ENCODE results near the gene DERA.
"Not testable (repeated sequence)": the region's sequence is repeated elsewhere in the genome, so short reads cannot be mapped to it uniquely, and the experiment has no call there.

The DERA gene

DNA sequence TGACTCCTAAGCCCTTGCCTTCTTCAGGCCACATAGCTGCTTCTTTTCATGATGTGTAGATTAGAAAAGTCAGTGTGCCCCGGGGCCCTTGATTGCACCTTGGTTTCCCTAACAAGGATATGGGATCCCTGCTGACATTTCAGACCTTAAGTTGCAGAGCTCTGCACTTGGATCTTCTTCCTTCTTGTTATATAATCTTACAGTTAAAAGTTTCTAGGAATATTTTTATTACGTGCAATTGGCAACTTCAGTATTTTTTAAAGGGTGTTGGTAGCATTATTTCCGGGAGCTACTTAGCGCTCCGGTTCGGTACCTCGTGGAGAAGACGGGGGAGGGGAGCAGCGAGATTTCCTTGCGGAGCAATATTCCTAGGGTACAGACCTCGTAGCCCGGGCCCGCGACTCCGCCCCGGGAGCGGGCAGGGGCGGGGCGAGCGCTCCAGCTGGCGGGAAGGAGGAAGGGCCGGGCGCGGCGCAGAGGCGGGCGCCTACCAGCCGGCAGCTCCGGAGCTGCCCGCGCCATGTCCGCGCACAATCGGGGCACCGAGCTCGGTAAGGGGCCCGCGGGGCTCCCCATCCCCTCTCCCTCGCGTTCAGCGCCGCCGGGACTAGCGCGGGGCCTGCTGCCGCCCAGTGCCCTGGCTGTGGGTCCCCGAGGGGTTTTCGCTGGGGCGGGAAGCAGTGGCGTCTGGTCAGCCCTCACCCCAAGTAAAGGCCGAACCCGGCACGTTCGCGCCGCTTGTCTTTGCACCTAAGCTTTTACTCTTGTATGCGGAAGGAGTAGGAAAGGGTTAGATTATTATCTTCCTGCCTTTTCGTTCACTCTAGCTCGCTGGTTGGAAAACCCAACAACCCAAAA lies at the start of gene DERA:
DERA (plus strand) TSS at position 469 of the 858 bp plus-strand sequence; CDS start at position 521, 52 bp downstream.
- DNase-seq, result peak; percentile 90

DNA sequence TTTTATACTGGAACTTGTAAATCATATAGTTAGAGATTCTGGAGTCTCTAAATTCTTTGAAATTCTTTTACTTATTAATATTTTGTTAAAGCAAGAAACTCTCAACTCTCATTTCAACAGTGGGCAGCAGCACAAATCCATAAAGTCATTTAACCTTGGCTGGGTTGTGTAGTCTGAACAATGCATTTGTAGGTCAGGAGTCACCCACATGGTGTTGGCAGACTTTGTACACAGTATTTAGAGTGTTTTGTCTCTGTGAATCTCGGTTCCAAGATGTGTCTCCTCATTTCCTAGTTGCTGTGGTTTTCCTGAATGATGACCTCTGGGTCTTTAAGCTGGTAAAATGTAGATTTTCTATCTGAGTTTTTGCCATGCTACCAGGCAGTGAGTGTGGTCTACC lies 49.7 kb upstream of the DERA start:
- DNase-seq, result no peak

DNA sequence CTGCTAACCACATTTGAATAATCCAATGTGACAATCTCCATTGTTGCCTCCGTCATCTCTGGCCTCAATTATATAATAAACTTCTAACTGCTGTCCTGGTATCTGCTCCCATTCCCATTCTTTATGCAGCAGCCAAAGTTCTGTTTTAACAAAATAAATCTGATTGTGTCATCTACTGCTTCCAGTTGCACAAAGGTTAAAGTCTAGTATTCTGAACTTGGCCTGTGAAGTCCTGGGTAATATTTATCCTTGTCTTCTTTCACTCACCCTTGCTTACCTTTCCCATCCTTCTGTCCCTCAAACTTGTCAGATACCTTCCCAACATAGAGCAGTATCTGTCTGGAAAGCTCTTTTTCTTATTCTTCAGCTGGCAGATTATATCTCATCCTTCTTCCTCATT lies 48.3 kb upstream of the DERA start:
- DNase-seq, result no peak

DNA sequence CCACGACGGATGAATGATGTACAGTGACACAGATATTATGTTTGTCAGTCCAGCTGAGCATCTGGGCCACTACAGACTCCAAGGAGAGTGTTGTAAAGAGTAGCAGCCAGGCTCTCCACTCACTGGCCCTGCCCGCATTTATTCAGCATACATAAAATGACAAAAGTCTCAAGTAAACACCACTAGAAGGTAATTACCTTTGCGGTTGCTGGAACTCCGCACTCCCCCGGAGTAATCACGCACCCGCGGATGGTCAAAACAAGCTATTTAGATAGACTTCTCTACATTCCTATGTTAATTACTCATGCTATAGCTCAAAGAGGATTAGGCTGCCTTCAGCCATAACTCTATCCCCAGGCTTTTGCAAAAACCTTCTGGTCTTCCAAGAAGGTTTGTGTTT lies 47.8 kb upstream of the DERA start:
- DNase-seq, result no peak

DNA sequence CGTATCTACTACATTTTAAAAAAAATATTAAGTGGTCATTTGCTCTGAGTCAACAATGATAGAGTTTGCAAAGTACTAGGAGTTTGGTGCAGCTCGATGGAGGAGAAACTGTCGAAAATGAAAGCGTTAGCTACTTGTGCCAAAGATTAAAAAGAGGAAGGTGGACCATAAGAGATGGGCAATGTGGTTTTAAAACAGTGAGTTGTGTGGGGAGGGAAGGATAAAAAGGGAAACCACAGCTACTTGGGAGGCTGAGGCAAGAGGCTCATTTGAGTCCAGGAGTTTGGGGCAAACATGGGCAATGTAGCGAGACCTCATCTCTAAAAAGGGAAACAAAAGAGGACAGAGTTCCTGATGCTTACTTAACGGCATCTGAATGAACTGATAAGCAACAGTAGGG lies 47.1 kb upstream of the DERA start:
- DNase-seq, result no peak

DNA sequence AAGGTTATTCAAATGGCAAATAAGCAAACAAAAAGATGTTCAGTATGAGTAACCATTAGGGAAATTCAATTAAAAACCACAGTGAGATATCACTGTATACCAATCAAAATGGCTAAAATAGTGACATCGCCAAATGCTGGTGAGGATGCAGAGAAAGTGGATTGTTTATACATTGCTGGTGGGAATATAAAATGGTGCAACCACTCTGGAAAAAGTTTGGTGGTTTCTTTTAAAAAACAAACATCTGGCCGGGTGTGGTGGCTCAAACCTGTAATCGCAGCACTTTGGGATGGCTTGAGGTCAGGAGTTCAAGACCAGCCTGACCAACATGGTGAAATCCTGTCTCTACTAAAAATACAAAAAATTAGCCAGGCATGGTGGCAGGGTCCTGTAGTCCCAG lies 42.9 kb upstream of the DERA start:
- DNase-seq, result no peak

DNA sequence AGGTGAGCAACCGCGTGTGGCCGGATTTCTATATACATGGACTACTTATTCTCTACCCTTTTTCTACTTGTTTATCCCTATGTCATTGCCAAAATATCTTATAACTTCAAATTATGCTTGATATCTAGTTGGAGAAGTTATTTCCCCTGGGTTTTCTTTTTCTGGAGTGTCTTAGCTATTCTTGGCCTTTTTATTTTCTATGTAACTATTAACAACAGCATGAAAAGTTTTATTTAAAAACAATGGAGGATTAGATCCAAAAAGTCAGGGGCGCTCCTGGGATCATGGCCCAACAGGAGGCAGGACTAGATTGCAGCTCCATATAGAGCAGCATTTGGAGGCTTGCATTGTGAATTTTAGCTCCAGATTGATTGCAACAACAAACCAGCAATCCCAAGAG lies 37.6 kb upstream of the DERA start:
- DNase-seq, result no peak

DNA sequence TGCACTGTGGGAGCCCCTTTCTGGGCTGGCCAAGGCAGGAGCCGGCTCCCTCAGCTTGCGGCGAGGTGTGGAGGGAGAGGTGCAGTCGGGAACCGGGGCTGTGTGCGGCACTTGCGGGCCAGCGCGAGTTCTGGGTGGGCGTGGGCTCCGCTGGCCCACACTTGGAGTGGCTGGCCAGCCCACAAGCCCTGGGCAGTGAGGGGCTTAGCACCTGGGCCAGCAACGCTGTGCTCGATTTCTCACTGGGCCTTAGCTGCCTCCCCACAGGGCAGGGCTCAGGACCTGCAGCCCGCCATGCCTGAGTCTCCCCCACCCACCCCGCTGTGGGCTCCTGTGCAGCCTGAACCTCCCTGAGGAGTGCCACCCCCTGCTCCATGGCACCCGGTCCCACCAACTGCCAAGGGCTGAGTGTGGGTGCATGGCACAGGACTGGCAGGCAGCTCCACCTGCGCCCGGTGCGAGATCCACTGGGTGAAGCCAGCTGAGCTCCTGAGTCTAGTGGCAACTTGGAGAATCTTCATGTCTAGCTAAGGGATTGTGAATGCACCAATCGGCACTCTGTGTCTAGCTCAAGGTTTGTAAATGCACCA lies 36.5 kb upstream of the DERA start:
- not testable (repeated sequence) for DNase-seq

DNA sequence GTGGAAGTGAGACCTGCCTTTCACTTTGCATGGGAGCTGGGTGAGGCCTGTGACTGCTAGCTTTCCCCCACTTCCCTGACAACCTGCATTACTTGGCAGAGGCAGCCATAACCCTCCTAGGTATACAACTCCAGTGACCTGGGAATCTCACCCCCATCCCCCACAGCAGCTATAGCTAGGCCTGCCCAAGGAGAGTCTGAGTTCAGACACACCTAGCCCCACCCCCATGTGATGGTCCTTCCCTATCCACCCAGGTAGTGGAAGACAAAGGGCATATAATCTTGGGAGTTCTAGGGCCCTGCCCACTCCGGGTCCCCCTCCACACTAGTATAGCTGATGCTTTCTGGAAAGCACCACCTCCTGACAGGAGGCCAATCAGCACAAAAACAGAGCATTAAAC lies 35.3 kb upstream of the DERA start:
- DNase-seq, result no peak

DNA sequence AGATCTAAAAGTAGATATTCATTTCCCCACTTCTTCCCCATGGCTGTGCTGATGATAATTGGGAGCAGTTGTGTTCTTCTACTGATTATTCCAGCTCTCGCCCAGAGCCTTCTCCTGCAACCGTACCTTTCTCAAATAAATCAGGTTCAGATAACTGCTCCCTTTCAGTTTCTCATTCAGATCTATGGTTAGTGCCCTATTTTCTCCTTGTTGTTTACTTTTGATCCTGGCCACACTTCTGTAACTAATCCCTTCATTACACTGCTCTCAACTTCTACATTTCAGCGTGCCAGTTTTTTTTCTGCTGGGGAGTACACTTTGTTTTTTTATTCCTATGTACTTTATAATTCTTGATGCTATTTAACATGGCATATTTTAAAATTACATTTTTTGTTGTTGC lies 31.7 kb upstream of the DERA start:
- no peak for DNase-seq

DNA sequence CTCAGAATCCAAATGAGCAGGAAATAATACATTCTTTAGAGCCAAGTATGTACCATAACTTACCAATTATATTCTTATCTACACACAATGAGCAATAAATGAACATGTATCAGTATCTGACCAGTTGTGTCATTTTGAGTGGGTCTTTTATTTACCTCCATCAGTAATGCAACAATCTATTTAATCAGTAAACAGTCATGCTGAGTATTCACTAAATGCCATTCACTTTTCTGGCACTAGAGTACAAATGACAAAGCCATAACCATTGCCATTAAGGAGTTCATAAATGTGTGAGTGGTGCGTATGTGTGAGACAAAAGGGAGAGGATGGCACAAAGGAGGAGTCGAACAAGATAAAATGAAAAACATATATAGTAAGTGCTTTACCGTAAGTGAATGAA lies 30.4 kb upstream of the DERA start:
- DNase-seq, result no peak

DNA sequence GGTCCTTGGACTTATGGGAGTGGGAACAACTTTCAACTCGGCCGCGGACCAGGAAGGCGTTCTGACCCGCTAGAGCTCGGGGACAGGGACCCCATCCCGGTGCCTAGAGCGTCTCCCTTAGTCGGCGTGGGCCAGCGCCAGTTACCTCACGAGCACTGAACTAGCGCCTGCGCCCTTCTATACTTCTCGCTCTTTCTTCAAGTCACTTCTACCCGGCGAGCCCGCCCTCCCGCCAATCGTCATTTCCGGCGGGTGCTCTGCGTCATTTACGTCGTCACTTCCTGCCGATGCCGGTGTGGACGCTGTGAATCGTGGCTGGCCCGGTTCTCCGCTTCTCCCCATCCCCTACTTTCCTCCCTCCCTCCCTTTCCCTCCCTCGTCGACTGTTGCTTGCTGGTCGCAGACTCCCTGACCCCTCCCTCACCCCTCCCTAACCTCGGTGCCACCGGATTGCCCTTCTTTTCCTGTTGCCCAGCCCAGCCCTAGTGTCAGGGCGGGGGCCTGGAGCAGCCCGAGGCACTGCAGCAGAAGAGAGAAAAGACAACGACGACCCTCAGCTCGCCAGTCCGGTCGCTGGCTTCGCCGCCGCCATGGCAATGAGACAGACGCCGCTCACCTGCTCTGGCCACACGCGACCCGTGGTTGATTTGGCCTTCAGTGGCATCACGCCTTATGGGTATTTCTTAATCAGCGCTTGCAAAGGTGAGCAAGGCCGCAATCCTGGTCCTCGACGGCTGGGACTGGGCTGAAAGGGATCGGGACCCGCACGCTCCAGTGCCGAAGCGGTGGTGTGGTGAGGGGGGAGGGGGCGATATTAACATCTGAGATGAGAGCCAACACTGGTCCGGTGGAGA lies 28.8 kb upstream of the DERA start, which contains the start of gene STRAP:
STRAP (plus strand) TSS at position 270 of the 854 bp plus-strand sequence; CDS start at position 591, 321 bp downstream.
- DNase-seq, result peak; percentile 99

DNA sequence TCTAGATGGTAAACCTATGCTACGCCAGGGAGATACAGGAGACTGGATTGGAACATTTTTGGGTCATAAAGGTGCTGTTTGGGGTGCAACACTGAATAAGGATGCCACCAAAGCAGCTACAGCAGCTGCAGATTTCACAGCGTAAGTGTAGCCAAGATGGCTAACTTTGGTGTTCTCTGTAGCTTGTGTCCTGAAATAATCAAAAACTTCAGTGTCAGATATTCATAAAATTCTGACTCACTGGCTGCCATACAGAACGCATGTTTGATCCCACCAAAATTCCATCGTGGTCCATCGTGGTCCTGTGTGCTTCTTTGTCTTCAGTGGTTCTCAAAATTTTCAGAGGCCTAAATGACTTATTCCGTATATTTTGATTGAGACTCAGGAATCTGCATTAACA lies 27.6 kb upstream of the DERA start:
- no peak for DNase-seq

DNA sequence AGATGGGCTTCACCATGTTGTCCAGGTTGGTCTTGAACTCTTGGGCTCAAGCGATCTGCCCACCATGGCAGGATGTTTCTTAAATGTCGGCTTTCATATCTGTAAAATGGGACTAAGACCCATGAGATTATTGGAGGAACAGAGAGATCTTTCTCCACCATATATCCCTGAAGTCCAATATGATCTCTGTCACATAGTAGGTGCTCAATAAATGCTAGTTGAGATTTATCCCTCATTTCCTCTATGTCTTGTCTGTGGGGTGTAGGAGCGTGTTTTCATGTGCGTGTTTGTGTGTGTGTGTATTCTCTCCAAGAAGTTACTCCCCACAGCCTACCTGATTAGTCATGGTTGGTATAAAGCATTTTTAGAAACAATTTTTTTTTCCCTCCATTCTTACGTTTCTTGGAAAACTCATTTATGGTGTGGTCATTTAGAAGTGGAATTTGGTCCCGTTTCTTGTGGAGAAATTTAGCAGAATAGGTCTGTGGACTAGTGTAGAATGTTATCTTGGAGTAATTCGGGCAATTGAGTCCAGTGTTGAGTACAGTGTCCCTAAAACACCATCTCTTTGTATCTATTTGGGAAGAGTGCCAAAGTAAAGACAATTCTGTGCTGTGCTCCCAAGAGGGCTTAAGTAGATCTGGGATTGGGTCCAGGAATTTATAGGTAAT lies 24.6 kb upstream of the DERA start:
- no peak for DNase-seq

DNA sequence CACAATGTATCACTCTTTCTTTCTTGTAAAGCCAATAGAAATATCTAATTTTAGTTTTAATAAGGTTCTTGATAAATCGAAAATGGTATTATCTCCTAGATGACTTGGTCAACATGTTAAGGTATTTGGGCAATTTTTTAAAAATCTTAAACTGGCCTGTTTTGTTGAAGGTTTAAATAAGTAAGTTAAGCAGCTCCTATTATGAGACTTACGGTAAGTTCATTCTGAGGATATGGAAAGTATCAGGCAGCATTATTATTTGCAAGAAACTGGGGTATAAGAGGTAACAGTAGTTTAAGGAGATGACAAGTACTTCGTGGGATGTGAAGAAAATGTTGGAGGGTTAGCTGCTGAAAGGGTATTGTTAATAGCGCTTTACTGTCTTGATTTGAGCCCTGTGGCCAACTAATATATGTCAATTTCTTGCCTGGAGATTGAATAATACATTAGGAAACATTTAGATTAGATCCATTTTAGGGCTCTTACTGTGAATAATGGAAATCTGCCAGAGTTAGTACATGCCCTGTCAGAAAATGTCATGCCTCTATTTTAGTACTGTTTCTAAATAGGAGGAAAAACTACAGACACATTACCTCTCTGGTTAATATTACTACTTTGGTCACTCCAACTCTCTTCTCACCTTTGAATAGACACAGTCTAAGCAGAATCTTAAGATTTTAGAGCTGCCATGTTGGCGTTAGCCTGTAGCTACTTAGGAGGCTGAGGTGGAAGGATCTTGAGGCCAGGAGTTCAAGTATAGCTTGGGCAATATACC lies 23.9 kb upstream of the DERA start:
- no peak for DNase-seq

DNA sequence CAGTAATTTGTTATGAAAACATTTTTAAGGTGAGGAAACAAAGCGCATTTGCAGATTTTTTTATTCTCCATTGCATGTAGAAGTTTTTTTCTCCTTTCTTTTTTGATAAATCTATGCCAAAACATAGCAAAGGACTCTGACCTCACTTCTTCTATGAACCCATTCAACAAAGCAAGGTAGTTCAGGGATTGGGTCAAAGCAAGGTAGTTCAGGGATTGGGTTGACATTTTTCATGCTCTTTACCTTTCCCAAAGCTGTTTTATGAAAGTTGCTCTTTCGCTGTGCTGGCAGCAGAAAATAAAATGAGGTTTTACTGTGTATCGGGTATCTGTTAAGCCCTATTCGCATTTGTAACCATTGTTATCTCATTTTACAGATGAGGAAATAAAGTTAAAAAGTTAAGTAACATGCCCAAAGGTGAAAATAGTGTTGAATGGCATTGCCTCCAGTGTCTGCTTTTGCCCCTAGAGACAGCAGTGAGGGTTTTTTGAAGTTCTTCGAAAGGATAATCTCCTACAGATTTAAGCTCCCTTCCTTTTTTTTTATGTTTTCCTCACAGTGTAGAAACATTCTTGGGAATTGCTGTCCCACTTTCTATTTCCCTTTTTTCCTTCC lies 18.4 kb upstream of the DERA start:
- DNase-seq, result no peak

DNA sequence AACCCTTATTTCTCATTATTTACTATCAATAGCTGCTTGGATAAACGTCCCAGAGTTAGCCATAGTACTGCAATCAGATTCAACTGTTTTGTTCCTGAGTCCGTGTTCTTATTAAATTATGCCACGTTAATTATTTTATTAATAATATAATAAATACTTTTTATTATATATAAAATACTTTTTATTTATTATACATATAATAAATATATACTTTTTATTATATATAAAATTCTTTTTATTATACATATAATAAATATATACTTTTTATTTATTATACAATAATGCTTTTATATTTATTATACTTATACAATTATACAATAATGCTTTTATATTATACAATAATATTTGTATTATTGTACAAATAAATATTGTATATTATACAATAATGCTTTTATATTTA lies 17.9 kb upstream of the DERA start:
- no peak for DNase-seq

DNA sequence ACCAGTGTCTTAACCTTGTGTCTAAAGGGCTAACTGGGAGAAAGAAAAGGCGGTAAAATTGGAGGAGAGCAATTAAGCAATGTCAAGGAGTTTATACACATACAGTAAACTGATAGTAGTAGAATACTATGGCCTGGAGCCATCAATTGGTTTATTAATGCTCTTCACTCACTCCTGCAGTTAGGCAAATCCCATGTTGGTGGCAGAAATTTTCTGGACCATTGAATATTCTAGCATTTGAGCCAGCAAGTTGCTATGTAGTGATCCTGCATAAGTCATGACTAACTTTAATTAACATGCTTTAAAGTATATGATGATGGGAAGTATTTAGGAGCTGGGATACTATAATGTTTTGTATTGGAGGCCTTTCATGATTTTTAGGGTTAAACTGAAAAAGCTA lies 14.3 kb upstream of the DERA start:
- DNase-seq, result no peak

DNA sequence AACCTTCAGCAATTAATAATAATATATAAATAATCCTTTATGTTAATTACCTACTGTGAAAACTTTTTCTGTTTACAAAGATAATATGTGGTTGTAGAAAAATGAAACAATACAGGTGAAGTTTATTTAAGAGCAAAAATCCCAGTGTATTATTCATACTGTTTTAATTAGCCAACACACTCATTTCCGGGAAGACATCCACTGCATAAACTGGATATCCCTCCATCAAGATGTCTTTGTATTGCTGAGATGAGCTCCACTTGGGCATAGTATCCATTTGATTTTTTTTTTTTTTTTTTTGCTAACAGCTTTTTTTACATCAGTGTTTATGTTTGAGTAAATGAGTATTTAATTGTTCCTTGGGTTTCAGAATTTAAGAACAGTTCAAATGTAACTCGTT lies 13.7 kb upstream of the DERA start:
- DNase-seq, result no peak

DNA sequence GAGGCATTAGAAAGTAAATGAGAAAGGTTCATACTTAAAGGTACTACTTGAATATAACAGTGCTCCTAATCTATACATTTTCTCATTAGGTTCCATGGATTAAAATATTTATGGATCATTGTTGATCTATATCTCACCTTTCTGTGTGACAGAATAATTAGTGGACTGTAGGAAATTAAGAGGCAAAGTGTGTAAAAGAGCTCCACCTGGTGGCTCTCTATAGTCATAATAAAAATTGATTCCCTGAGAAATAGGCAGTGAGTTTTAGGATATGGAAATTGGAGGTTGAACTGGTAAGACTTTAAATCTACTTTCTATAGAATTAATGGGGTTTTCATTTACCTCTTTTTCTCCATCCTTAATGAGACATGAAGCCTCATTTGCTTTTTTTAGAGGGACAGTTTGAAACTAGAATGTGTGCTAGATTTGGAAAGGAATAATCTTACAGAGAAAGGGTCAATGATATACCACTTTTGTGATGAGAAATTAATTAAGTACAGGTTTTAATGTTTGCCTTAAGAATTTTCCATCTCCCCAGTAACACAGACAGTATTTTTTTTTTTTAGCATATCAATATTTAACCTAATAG lies 11.8 kb upstream of the DERA start:
- no peak for DNase-seq

DNA sequence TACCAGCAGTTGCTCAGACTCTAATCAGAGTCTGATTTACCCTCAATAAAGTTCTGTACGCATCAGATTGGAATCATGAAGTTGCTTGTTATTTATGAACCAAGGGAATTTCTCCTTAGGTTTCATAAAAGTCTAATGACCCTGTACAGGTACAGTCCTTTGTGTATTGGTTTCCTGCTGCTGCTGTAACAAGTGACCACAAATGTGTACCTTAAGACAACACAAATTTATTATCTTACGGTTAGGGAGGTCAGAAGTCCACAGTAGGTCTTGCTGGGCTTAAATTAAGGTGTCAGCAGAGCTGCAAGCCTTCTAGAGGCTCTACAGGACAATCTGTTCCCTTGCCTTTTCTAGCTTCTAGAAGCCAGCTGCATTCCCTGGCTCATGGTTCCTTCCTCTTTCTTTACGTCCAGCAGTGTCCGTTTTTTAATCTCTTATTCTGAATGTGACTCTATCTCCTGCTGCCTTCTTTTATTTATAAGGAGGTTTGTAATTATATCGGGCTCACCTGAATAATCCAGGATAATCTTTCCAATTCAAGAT lies 6.7 kb upstream of the DERA start:
- DNase-seq, result no peak
